NCI-H2196 (cell line): ENCODE data around the gene RNF166.

Experiments used
- DNase-seq: peaks from one replicate; lab custom pipeline; 2025; ENCODE audit not compliant: unreplicated experiment; lab: John Stamatoyannopoulos, UW

Gene RNF166

DNA sequence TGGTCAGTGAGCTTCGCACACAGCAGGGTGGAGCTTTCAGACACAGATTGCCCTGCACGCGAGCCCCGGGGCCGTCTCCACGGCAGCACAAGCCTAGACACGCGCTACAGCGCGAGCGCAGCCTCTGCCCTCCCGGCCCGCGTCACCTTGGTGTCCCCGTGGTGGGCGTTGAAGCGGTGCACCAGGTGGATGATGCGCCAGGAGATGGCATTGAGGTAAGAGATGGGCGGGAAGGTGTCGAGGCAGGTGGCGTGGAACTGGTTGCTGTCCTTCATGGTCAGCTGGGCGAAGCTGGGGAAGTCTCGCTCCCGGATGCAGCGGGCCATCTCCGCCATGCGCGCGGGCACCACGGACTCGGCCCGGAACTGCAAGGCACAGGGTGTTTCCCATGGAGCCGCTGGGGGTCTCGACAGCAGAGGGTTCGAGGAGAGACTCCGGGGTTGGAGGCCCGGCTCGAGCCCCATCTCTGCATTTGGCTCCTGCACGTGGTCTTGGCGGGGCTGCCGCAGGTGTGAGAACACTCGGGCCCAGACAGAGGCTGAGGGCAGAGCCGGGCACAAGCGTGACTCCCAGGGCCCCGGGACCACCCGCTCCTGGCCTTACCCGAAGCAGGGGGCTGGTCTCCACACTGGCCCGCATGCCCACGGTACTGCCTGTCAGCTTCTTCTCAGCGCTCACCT, 51.0 kb downstream of the RNF166 start:
- no peak for DNase-seq

DNA sequence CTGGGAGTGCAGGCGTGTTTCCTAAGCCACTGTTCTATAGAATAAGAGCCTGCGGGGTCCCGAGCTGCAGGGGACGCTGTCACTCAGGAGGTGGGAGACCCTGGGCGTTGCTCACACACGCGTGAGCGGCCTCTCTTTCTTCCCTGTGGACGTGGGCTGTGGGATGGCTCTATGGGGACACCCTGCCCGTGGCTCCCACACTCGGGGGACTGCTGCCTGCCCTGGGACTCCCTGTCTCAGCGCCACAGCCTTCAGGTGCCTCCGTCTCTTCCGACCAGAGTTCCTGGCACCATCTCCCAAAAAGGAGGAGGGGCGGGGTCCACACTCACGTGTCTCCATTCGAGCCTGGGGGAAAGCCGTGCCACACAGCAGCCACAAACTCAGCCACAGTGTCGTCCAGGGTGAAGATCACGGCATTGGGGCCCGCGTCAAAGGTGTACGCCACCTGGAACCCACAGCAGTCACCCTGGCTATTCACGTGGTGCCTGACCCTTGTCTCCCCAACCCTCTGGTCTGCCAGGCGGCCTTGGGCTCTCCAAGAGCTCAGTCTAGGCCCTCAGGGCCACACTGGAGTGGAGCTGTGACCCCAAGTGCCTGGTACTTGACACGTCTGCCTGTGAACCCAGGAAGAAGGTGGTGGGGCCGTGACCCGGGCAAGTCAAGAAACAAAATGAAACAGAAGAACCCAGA, 51.7 kb downstream of the RNF166 start:
- DNase-seq: no peak

DNA sequence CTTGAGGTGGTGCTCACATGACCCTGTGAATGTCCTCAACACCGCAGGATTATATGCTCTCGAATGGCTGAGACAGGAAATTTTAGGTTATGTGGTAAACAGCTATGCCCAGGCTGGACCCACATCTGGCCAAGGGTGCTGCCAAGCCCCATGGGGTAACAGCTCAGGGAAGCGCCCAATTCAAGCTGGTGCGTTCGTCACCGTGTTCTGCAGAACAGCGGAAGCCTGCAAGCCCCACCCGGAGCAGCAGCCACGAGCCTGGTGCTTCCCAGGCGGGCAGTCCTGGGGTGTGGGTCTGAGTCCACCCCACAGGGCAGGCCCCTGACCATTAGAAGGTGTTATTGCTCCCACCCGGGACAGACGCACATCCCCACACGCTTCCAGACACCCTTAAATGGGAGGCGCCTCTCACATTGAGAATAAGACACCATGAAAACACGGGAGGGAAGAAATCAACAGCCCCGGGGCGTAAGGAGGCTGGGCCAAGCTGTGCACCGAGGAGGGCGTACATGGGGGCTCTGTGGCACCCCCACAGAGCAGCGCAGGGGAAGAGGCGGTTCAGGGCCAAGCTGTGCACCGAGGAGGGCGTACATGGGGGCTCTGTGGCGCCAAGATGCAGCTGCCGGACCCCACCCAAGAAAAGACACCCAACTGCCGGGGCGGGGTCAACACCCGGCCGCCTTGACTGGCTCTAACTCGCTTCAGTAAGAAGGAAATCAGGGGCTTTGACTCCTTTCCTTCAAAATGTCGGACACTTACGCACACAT, 52.4 kb downstream of the RNF166 start:
- DNase-seq: no peak

DNA sequence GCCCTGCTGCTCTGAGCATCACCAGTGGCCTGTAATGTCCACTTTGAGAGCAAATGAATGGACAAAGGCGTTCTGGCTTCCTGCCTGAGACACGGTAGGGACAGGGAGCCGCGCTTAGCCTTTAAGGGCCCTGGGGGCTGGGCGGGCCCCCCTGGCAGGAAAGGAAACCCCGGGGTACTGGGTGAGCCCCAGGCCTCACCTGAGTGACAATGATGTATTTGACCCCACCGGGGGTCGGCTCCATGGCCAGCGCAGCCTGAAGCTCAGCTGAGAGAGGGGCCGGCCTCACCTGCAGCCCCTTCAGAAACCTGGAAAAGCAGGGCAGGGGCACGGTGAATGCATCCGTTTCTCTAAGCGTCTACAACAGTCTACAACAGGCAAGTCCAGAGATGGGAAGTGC, 53.1 kb downstream of the RNF166 start:
- DNase-seq: no peak

DNA sequence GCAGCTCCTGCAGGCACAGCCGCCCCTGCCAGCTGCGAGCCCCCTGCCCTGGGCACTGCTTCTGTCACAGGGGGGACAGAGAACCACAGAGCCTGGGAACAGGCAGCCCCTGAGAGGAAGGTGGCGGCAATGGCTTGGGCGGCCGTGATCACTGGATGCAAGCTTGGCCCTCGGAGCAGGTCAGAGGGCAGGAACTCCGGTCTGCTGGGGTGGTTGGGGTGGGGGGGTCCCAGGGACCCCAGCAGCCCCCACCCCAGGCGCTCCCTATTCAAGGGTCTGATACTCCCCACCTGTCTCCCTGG, 53.5 kb downstream of the RNF166 start:
- DNase-seq: no peak

DNA sequence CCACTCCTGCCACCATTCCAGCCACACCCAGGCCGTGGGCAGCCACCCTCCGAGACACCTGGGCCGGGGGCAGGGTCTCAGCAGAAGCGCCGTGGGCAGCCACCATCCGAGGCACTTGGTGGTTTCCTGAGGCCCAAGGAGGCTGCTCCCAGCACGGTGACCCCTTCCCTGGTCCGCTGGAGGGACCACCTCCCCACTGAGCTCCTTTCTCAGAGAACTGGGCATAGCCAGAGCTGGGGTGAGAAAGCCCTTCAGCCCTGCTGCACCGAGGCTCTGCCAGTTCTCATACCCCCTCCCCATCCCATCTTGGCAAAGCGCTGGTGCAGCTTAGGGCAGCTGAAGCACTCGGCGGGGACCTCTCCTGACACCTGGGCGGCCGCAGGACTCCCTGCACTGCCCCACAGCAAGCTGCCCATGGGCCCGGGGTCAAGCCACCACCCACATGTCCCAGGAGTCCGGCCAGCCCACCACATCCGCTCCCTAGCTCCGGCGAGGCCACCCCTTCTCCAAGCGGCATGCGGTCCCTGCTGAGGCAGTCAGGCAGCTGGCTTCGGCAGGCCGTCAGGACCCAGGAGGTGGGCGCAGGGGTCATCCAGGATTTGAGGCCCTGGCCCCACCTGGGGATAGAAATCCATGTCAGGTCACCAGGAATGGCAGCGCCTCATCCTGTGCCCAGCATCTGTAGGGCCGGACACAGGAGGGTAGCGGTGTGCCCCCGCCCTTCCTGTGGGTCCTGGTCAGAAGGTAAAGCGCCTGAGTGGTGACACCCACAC, 54.0 kb downstream of the RNF166 start:
- DNase-seq: no peak

DNA sequence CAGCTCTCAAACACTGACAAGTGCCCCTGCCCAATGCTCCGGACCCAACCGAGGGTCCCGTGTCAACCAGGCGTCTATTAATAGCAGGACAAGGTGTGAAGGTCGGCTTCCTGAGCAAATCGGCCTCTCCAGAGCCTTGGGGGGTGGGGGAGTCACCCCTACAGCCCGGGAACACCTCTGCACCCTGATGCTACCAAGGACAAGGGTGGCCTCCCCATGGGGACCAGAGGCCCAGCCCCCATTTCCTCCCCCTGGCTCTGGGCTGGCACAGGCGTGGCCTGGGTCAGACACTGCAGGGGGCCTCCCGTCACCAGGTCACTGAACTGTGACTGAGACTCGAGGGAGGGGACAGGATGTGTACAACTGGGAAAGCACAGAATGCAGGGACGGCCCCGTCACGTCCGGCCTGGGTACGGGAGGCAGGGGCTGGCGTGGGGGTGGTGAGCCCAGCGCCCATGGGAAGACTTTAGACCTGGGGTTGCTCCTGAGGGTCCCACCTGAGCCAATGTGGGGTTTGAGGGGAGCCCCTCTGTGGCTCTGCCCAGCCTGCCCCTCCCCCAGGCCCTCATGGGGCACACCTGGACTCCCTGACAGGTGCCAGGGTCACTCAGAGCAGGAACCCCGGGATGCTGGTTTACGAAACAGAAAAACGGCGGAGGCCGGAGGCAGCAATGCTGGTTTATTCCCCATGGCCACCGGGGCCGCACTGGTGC, 54.8 kb downstream of the RNF166 start:
- no peak for DNase-seq

DNA sequence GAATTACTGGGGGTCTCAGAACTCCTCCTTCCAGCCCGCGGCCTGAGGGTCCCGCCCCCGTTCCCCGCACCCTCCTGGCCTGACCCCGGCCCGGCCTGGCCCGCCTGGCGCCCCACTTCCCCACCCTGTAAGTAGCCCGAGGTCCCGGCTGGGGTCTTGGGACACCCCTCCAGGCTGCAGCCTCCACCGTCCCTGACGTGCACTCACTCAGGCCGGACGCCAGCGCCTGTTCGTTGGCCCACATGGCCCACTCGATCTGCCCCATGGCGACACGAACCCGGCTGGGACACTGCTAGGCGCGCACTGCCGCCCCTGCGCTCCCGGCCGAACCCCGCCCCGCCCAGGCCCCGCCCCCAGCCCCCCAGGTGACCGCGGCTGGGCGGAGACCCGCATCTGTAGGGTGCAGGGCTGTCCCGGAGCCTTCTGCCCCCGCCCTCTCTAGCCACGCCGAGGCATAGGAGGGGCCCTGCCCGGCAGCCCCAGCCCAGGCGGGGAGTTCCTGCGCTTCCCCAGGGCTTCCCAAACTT, 55.4 kb downstream of the RNF166 start, which contains the start of gene CYBA:
Gene CYBA, minus strand, starts transcription at position 305 of the 527 bp plus-strand sequence. Its CDS starts 40 bp downstream, at position 265.
- no peak for DNase-seq

DNA sequence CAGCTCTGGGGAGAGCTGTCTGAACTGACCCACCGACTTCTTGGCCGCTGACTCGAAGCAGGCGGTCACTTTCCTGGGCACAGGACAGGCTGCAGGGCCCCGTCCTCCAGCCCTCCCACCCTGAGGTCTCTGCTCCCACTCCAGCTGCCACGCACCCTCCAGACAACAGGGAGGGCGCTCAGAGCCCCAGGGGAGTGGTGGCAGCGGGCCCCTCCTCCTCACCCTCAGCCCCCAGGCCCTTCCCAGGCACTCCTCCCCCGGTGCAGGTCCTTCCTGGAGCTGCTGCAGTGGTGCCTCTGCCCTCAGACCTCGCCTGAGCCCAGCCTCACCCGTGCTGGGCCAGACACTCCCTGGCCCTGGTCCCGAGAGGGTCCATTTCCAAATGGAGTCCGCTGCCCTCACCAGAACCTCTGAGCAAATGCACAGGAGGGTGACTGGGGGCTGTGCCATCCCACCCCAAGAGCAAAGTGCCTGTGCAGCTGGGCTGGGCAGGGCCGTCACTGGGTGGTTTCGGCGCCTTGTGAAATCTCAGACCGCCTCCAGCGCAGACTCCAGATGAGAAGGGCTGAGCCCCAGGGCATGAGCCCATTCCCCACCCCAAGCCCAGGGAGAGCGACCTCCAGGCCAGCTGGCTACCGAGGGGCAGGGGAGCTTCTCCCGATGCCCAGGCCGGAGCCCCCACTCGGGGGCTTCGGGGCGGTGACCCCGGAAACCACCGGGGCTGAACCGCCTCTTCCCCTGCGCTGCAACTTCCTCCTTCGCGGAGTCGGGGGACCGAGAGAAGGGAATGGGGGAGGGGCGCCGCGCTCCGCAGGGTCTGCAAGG, 56.1 kb downstream of the RNF166 start:
- DNase-seq: no peak

DNA sequence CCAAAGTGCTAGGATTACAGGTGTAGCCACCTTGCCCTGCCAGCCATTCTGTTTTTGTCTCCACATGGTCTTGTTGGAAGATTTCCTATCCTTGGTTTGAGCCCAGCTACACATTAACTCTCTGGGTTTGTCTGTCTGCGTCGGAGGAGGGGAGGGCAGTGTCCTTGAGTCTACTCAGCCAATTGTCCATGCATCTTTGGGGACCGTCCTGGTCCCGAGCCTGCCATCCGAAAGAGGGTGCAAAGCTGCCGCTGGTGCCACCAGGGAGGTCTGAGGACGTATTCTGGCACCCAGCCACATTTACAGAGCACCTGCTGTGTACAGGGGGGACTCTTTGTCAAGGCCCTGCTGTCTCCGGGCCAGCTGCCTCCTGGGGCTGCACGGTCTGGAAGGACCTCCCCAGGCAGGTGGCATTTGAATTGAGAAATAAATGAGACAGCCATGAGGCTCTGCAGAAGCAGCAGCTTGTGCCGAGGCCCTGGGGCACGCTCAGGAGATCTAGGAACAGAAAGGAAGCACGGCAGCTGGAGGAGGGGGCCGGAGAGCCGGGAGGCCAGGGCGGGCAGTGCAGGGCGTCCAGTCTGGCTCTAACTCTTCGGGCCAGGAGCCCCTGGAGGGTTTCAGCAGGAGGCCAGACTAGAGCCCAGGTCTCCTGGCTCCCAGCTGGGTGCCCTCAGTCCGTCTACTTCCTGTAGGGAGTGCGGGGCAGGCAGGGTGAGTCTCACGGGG, 56.8 kb downstream of the RNF166 start:
- DNase-seq: peak; percentile 48

DNA sequence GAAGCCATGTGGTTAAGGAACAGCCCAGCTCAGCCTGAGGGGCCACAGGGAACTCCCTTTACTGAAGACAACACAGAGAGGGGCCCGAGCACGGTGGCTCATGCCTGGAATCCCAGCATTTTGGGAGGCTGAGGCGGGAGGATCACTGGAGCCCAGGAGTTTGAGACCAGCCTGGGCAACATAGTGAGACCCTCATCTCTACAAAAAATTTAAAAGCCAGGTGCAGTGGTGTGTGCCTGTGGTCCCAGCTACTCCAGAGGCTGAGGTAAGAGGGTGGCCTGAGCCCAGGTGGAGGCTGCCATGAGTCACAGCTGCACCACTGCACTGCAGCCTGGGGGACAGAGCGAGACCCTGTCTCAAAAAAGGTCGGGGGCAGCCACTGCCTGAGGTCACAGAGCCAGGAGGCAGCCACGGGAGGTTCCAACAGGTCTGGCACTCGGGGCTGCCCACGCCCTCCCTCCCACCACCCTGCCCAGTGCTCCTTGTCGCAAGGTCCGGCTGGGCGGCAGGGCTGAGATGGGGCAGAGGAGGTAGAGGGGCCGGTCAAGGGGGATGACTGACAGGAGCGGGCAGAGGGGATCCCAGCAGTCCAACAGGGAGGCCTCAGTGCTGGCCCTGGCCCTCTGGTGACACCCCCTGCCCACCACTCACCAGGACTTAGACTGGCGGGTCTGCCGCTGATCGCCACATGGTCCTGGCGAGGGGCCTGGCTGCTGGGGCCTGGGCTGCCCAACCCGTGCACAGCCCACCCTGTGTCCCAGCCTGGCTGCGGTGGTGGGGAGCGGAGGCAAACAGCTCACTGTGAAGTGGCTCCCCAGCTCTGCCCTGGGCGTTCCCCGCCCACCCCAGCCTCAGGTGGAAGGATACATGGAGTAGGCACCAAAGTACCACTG, 58.8 kb downstream of the RNF166 start:
- no peak for DNase-seq
